IPS-NIHi7 (cell line): ENCODE data around the gene ADAM11.

Experiments used
- DNase-seq: peaks from one replicate; pipeline ENCODE4 v3.0.0; 2012; ENCODE audit warnings: mixed read lengths; ENCODE audit errors: extremely low spot score

Gene ADAM11

GRCh38 chr17:44831371-44831770, 72.6 kb downstream of the ADAM11 start:
- no peak for DNase-seq
